K562 (cell line): ENCODE data around the gene TBC1D5. TPM values are rescaled to one million over a fixed set of nuclear protein-coding genes. Genes with fewer than 3 reads are reported as not detected.

Experiments
- ATAC-seq: fragments of 200-7000 bp; cut with Tn5 transposase; 3 replicates; pipeline ENCODE4 v1.9.1; 2020; ENCODE audit warnings: moderate library complexity
- BruUV-seq: library from RNA; stranded (reverse); fragments of 400-500 nt; replicated peaks from 2 replicates; lab custom pipeline; 2021; lab: Mats Ljungman, UMichigan
- CTCF ChIA-PET: fragments of 300-600 bp; formaldehyde crosslinking; extraction: SDS; loops from one replicate; lab custom pipeline; 2021; ENCODE audit warnings: low intra/inter-chr PET ratio; lab: Yijun Ruan, JAX
- POLR2A ChIA-PET: fragments of 300-600, 350-650 bp; sonication (Branson Sonifier 250); formaldehyde crosslinking; extraction: SDS; loops from one replicate; lab custom pipeline; 2021; ENCODE audit warnings: antibody characterized with exemption, inconsistent platforms; lab: Yijun Ruan, JAX
- DNase-seq, 4 experiments: peaks; one replicate each; pipeline versions ENCODE4 v3.0.0 to v3.0.0-alpha.2; 2011 to 2018; ENCODE audit warnings: low spot score in 3 of 4, mixed read lengths in 3 of 4; ENCODE audit errors: extremely low read depth in 1 of 4
- FAIRE-seq: peaks from 2 replicates; lab custom pipeline; 2011; peaks lifted over from hg19 to GRCh38; lab: Jason Lieb, UNC
- H2AFZ ChIP-seq: 2 replicates; pipeline ENCODE4 v1.6.0; 2011; ENCODE audit warnings: low read depth, low read length, control low read depth, inconsistent platforms
- H3K27ac ChIP-seq: fragments of 200-600 bp; 3 replicates; pipeline ENCODE4 v1.8.0; 2011; ENCODE audit warnings: low read depth, mild to moderate bottlenecking, control low read depth, inconsistent platforms, low read length, moderate library complexity, mixed read lengths; ENCODE audit errors: extremely low read depth
- H3K27me3 ChIP-seq, 2 experiments: fragments of 300-600 bp in 1 of 2; 2 replicates in 1 of 2; 3 replicates in 1 of 2; pipeline versions ENCODE4 v1.6.0 to v1.8.0; 2011; ENCODE audit warnings: inconsistent platforms in 2 of 2, low read length in 2 of 2, mild to moderate bottlenecking in 1 of 2, mixed read lengths in 1 of 2, moderate library complexity in 1 of 2; ENCODE audit not compliant: control insufficient read depth in 2 of 2, insufficient read depth in 2 of 2
- H3K36me3 ChIP-seq: fragments of 300-600 bp; 3 replicates; pipeline ENCODE4 v1.8.0; 2011; ENCODE audit warnings: mild to moderate bottlenecking, low read length, inconsistent platforms; ENCODE audit not compliant: control insufficient read depth, insufficient read depth
- H3K4me1 ChIP-seq, 2 experiments: fragments of 200-600 bp in 1 of 2; replicated peaks in 1 of 2; 2 replicates in 1 of 2; 3 replicates in 1 of 2; pipeline versions ENCODE4 v1.5.1 to v1.8.0; 2011; ENCODE audit warnings: inconsistent platforms in 2 of 2, low read length in 2 of 2, mild to moderate bottlenecking in 1 of 2, mixed read lengths in 1 of 2, moderate library complexity in 1 of 2; ENCODE audit not compliant: control insufficient read depth in 2 of 2, insufficient read depth in 2 of 2
- H3K4me2 ChIP-seq: 2 replicates; pipeline ENCODE4 v1.6.1; 2011; ENCODE audit warnings: low read length, control low read depth, inconsistent platforms, mixed read lengths; ENCODE audit not compliant: insufficient read depth
- H3K4me3 ChIP-seq: fragments of 200-600 bp; sonication (generic), shearing (Covaris generic); 2 replicates; pipeline ENCODE4 v1.5.1; 2016; ENCODE audit warnings: control low read depth, inconsistent platforms
- H3K79me2 ChIP-seq: fragments of 200-600 bp; 3 replicates; pipeline ENCODE4 v1.8.0; 2011; ENCODE audit warnings: low read length, inconsistent platforms; ENCODE audit not compliant: control insufficient read depth, insufficient read depth
- H3K9ac ChIP-seq, 2 experiments: 2 replicates each; pipeline versions ENCODE4 v1.6.0 to v1.6.1; 2011; ENCODE audit warnings: low read depth in 2 of 2, low read length in 2 of 2, control low read depth in 1 of 2, inconsistent platforms in 1 of 2, mild to moderate bottlenecking in 1 of 2, mixed read lengths in 1 of 2; ENCODE audit not compliant: insufficient read depth in 1 of 2
- H3K9me1 ChIP-seq: one replicate; pipeline ENCODE4 v1.6.0; 2011; ENCODE audit warnings: inconsistent platforms, mild to moderate bottlenecking, low read length, moderate library complexity; ENCODE audit not compliant: control insufficient read depth, insufficient read depth
- H3K9me3 ChIP-seq: replicated peaks from 2 replicates; pipeline ENCODE4 v1.5.1; 2011; ENCODE audit warnings: low read depth, low read length, inconsistent platforms; ENCODE audit not compliant: control insufficient read depth, insufficient read depth
- H4K20me1 ChIP-seq: replicated peaks from 2 replicates; pipeline ENCODE4 v1.6.1; 2011; ENCODE audit warnings: low read length, inconsistent platforms, mixed read lengths; ENCODE audit not compliant: control insufficient read depth, insufficient read depth
- CBFA2T3 ChIP-seq: fragments of 450-650 bp; IDR thresholded peaks from 2 replicates; pipeline ENCODE4 v1.6.1; 2017
- CC2D1A ChIP-seq: fragments of 450-650 bp; IDR thresholded peaks from 2 replicates; pipeline ENCODE4 v1.6.1; 2017; ENCODE audit warnings: mild to moderate bottlenecking
- CUX1 ChIP-seq: fragments of 200-800 bp; sonication (Bioruptor generic); IDR thresholded peaks from 2 replicates; pipeline ENCODE4 v1.6.1; 2016; ENCODE audit warnings: missing genetic modification characterization, missing compliant biosample characterization
- GATAD2A ChIP-seq: fragments of 450-650 bp; IDR thresholded peaks from 2 replicates; pipeline ENCODE4 v1.6.1; 2017
- MAFG ChIP-seq: fragments of 450-650 bp; conservative IDR thresholded peaks from 2 replicates; pipeline ENCODE4 v1.6.1; 2016; ENCODE audit warnings: missing genetic modification characterization, missing compliant biosample characterization
- MBD2 ChIP-seq: sonication (generic); IDR thresholded peaks from 2 replicates; pipeline ENCODE4 v1.6.1; 2016; ENCODE audit warnings: low read depth, borderline replicate concordance
- SMAD1 ChIP-seq: fragments of 150-350 bp; IDR thresholded peaks from 2 replicates; pipeline ENCODE4 v1.6.1; 2014; ENCODE audit warnings: low read length, low read depth; ENCODE audit not compliant: partially characterized antibody
- ZNF263 ChIP-seq: sonication (generic); formaldehyde crosslinking; IDR thresholded peaks from 2 replicates; pipeline ENCODE4 v1.8.0; 2022; ENCODE audit warnings: mild to moderate bottlenecking, missing genetic modification reagents, borderline replicate concordance
- WGBS: fragments of 100-300 bp; shearing (Covaris generic); methylation state at CpG from one replicate; pipeline ENCODE4 v1.1.6; 2016; ENCODE audit warnings: low coverage, mixed read lengths; ENCODE audit not compliant: insufficient coverage; ENCODE audit errors: missing lambda C conversion rate; 5-methylcytosine and 5-hydroxymethylcytosine counted together
- in situ Hi-C: fragments of 300-500 bp; cut with MboI; formaldehyde crosslinking; loops from 4 replicates; pipeline ENCODE4 v1.15.0; 2018; ENCODE audit warnings: inconsistent platforms, mixed read lengths
- intact Hi-C: fragments of 100-400 bp; cut with micrococcal nuclease; formaldehyde crosslinking; loops from 2 replicates; pipeline ENCODE4 v1.14.2; 2022
- polyA plus RNA-seq, 8 experiments: library from polyadenylated mRNA; depleted of rRNA in 4 of 8; stranded (reverse) in 5 of 8; unstranded in 3 of 8; fragments of >200 nt; fragmentation: Nextera tagmentation in 2 of 8; fragmentation: Illumina TruSeq in 1 of 8; extraction: Ambion mirVana in 2 of 8; extraction: Trizol in 1 of 8; gene quantifications; 2 replicates each; pipeline versions ENCODE4 v1.2.1 to v1.2.3, GENCODE V29; 2011 to 2014; ENCODE audit warnings: inconsistent platforms in 1 of 8, missing spikeins in 1 of 8
- total RNA-seq, 7 experiments: library from RNA; depleted of rRNA in 6 of 7; stranded (reverse); fragments of >200 nt in 6 of 7; fragmentation: Illumina TruSeq in 2 of 7; extraction: Trizol in 2 of 7; gene quantifications; 2 replicates each; pipeline versions ENCODE4 v1.2.1 to v1.2.3, GENCODE V29; 2011 to 2021; ENCODE audit warnings: low replicate concordance in 1 of 7
- TF ChIP-seq, protein P1 (sequence below): fragments of 200-400 bp; formaldehyde crosslinking; IDR thresholded peaks from 2 replicates; pipeline ENCODE4 v1.6.1; 2017; ENCODE audit warnings: mild to moderate bottlenecking, low read depth, low read length, moderate library complexity
- TF ChIP-seq, protein P2 (sequence below): fragments of 250-450 bp; sonication (Bioruptor Pico); IDR thresholded peaks from 2 replicates; pipeline ENCODE4 v1.4.0; 2020; ENCODE audit warnings: mild to moderate bottlenecking, moderate library complexity

Gene TBC1D5
- total and polyA plus RNA-seq, 9 of the 15 experiments (the other 6 are each of a cell fraction or from before 2014, with no cell fraction given) = 2.9 to 38.1 (median 25.6) TPM

DNA sequence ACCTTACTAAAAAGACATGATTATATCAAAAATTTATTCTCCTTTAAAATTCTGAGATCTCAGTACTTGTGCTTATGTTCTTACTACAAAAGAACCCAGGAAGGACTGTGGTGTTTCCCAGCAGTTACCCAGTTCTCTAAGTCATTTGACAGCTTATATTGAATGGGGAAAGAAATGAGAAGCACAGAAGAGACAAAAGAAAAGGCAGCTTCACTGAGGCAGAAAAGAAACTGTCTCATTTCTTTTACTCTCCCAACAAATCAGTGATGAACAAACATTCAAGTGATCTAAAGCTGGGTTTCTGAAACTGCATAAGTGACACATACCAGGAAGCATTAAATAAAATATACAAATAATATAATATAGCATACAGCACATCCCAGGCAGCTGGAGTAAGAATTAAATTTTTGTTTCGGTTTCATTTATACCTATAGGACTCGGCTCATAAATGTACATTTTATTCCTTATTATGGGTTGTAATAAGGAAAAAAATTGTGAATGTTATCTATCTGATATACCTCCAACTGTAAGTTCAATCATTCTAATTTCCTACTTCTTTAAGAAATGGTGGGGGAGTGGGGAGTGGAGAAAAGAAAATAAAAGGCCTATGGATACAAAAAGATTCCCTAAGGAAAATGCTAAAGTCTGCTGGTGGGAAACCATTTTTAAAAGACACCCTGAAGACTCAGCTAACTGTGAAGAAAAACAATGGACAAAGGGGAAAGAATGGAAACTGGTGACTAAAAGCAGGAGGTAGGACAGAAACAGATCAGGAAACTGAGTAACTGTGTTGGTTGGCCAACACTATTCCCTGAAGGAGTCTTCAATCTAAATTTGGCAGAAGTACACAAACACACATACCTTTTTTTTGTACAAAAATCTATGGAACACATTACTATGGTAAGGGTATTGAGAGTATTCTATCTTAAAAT, 156.8 kb downstream of the TBC1D5 start:
- FAIRE-seq (no peak), ATAC-seq (no peak), DNase-seq (no peak)
- WGBS = 36% methylated on average over 2 of the region's 2 CpGs
- H3K9ac ChIP-seq = no peak overlapping the region
- intact Hi-C loops = no loop called here
- in situ Hi-C loops = no loop called here
- H3K4me1 ChIP-seq = no peaks in the 10 kb centered on the region; a peak in 1 of 5 replicates
- H3K4me3 ChIP-seq = no peak overlapping the region
- no peaks in the 10 kb centered on the region for H3K9me1 ChIP-seq
- ChIA-PET POLR2A (interaction anchor here (0.7 kb wide), 1 partner anchor 224 kb away, joined by 3 read pairs; no protein-coding TSS in a partner anchor), CTCF (no interaction called here)
- H3K4me2 ChIP-seq = no peak overlapping the region
- no peaks in the 10 kb centered on the region for H3K27me3 ChIP-seq
- no peaks in the 10 kb centered on the region for H4K20me1 ChIP-seq
- no peak overlapping the region for H3K27ac ChIP-seq
- no peaks in the 10 kb centered on the region for H3K79me2 ChIP-seq
- no peaks in the 10 kb centered on the region for H3K36me3 ChIP-seq
- no peaks in the 10 kb centered on the region for H3K9me3 ChIP-seq
- no peak overlapping the region for H2AFZ ChIP-seq
- no TSS peak for BruUV-seq
- TF ChIP-seq CBFA2T3 = no peak
- no peak for TF ChIP-seq CUX1
- TF ChIP-seq MBD2 = no peak
- TF ChIP-seq, protein P1, sequence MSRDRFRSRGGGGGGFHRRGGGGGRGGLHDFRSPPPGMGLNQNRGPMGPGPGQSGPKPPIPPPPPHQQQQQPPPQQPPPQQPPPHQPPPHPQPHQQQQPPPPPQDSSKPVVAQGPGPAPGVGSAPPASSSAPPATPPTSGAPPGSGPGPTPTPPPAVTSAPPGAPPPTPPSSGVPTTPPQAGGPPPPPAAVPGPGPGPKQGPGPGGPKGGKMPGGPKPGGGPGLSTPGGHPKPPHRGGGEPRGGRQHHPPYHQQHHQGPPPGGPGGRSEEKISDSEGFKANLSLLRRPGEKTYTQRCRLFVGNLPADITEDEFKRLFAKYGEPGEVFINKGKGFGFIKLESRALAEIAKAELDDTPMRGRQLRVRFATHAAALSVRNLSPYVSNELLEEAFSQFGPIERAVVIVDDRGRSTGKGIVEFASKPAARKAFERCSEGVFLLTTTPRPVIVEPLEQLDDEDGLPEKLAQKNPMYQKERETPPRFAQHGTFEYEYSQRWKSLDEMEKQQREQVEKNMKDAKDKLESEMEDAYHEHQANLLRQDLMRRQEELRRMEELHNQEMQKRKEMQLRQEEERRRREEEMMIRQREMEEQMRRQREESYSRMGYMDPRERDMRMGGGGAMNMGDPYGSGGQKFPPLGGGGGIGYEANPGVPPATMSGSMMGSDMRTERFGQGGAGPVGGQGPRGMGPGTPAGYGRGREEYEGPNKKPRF = no peak
- TF ChIP-seq, protein P2, sequence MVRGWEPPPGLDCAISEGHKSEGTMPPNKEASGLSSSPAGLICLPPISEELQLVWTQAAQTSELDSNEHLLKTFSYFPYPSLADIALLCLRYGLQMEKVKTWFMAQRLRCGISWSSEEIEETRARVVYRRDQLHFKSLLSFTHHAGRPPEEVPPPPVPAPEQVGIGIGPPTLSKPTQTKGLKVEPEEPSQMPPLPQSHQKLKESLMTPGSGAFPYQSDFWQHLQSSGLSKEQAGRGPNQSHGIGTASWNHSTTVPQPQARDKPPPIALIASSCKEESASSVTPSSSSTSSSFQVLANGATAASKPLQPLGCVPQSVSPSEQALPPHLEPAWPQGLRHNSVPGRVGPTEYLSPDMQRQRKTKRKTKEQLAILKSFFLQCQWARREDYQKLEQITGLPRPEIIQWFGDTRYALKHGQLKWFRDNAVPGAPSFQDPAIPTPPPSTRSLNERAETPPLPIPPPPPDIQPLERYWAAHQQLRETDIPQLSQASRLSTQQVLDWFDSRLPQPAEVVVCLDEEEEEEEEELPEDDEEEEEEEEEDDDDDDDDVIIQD (CRISPR knock-in tag) = no peak
- TF ChIP-seq ZNF263 (CRISPR knock-in tag) = no peak
- no peak for TF ChIP-seq MAFG (tag)
- TF ChIP-seq SMAD1 = no peak
- no peak for TF ChIP-seq GATAD2A
- TF ChIP-seq CC2D1A = no peak
